HG02642 (cell line): ENCODE data around the gene UMAD1.

Source experiments
- ATAC-seq: cut with Tn5 transposase; IDR thresholded peaks from one replicate; pipeline ENCODE4 v1.9.1; 2021; ENCODE audit warnings: mild to moderate bottlenecking; ENCODE audit not compliant: unreplicated experiment, poor library complexity

The UMAD1 gene

GRCh38 chr7:7640221-7641128 lies at the start of gene UMAD1:
Gene UMAD1 (plus strand): TSS chr7:7640752. CDS start chr7:7673372, 32,620 bp downstream.
- peak; percentile 99 for ATAC-seq

GRCh38 chr7:7595451-7595850 lies 45.1 kb upstream of the UMAD1 start:
- ATAC-seq: no peak

GRCh38 chr7:7596176-7596575 lies 44.4 kb upstream of the UMAD1 start:
- no peak for ATAC-seq

- ATAC-seq: no peak
Observed at GRCh38 chr7:7607010-7607409, 33.5 kb upstream of the UMAD1 start.

GRCh38 chr7:7609330-7609729 lies 31.2 kb upstream of the UMAD1 start:
- ATAC-seq: no peak

- no peak for ATAC-seq
Observed at GRCh38 chr7:7612519-7612918, 28.0 kb upstream of the UMAD1 start.

- no peak for ATAC-seq
Observed at GRCh38 chr7:7613210-7613609, 27.3 kb upstream of the UMAD1 start.

- no peak for ATAC-seq
Observed at GRCh38 chr7:7614018-7614741, 26.4 kb upstream of the UMAD1 start.

GRCh38 chr7:7617550-7617949 lies 23.0 kb upstream of the UMAD1 start:
- no peak for ATAC-seq

- ATAC-seq: no peak
Observed at GRCh38 chr7:7618410-7618809, 22.1 kb upstream of the UMAD1 start.

- no peak for ATAC-seq
Observed at GRCh38 chr7:7620236-7620635, 20.3 kb upstream of the UMAD1 start.

- ATAC-seq: no peak
Observed at GRCh38 chr7:7620644-7621210, 19.8 kb upstream of the UMAD1 start.

GRCh38 chr7:7628476-7628875 lies 12.1 kb upstream of the UMAD1 start:
- ATAC-seq: no peak

- no peak for ATAC-seq
Observed at GRCh38 chr7:7630626-7631329, 9.8 kb upstream of the UMAD1 start.

- no peak for ATAC-seq
Observed at GRCh38 chr7:7639421-7639820, 1.1 kb upstream of the UMAD1 start.

- ATAC-seq: peak; percentile 4
Observed at GRCh38 chr7:7639847-7640220, 718 bp upstream of the UMAD1 start.

- ATAC-seq: peak; percentile 5
Observed at GRCh38 chr7:7641129-7641663, 644 bp downstream of the UMAD1 start.

GRCh38 chr7:7642081-7642480 lies 1.5 kb downstream of the UMAD1 start:
- ATAC-seq: no peak

- no peak for ATAC-seq
Observed at GRCh38 chr7:7647495-7648036, 7.0 kb downstream of the UMAD1 start.

GRCh38 chr7:7650682-7651206 lies 10.2 kb downstream of the UMAD1 start:
- ATAC-seq: no peak
